SKM-1 (cell line): ENCODE data around the gene STX8.

Experiments
- DNase-seq: peaks from one replicate; lab custom pipeline; 2025; ENCODE audit not compliant: unreplicated experiment; lab: John Stamatoyannopoulos, UW

STX8 gene

DNA sequence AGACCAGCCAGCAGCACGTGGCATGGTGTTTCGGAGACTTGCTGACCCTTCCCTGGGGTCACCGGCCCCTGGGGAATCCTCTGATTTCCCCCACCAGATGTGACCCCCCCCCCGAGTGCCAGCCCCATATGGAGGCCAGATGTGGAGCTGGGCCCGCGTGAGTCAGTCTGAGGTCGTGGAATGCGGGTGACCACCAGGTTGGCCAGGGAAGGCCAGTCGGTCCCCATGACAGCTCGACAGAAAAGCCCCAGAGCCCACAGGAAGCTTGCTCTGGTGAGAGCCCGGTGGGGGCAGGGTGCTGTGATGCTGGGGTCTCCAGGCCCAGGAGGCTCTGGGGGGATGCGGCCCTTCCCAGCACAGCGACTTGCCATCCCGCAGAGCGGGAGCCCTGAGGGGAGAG is 345.3 kb downstream of the STX8 start:
- DNase-seq = no peak

DNA sequence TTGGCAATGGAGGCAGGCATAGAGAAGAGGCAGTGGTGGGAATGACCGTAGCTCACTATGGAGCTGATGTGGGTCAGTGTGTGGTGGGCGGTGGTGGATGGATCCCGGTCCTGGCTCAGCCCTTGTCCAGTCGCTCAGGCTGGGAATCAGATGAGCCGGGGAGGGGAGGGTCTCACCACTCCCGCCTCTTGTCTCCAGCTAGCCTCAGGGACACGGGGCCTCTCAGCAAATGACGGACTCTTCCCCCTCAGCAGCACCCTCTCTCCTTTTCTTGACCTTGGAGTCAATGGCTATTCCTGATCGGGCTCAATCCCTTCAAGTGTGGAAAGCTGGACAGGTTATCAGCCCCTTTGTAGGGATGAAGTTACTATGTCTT is 345.8 kb downstream of the STX8 start:
- DNase-seq = no peak

GRCh38 chr17:9229160-9229825 is 346.3 kb downstream of the STX8 start:
- no peak for DNase-seq

DNA sequence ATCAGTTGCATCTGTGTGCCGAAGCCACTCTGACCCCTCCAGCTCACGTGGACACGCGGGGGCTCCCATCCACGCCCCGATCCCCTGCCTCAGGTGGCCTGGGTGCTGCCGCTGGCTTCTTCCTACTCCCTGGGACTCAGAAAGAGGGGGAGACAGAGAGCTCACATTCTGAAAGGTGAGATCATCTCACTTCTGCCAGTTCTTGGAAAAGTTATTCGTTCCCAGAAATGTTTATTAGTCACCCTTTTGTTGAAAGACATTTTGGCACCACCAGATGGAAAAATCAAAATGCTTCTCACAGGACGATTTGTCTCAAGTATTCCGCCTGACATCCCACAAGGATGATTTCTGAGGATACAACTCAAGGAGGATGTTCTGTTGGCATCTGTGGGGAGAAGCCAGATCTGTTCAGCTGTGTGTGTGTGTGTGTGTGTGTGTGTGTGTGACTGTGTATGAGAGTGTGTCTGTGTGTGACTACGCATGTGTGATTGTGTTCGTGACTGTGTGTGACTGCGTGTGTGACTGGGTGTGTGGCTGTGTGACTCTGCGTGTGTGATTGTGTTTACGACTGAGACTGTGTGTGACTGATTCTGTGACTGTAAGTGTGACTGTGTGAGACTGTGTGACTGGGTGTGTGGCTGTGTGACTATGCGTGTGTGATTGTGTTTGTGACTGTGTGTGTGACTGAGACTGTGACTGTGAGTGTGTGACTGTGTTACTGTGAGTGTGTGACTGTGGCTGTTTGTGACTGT is 347.0 kb downstream of the STX8 start:
- no peak for DNase-seq

DNA sequence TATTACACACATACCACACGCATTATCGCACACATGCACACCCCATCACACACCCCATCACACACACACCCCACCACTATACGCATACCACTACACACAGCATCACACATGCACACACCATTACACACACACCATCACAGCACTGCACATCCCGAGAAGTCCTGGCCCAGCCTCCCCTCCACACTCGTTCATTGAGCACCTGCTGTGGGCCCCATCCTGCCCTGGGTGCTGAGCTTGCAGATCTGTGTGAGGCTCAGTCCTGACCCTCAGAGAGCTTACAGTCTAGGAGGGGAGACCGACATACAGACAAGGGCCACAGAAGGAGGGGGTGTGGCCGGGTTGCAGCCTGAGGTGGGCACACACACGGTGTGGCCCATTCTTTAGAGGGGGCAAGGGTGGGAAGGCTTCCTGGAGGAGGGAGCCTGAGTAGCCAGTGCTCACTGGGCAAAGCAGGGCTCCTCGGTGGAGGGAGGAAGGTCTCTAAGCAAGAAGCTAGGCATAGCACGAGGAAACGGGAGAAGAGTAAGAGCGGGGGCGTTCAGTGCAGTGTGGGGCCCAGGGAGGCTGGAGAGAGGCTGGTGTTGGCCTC is 347.7 kb downstream of the STX8 start:
- DNase-seq = no peak

- DNase-seq = no peak
These were observed 348.9 kb downstream of the STX8 start for GRCh38 chr17:9226794-9227135.

DNA sequence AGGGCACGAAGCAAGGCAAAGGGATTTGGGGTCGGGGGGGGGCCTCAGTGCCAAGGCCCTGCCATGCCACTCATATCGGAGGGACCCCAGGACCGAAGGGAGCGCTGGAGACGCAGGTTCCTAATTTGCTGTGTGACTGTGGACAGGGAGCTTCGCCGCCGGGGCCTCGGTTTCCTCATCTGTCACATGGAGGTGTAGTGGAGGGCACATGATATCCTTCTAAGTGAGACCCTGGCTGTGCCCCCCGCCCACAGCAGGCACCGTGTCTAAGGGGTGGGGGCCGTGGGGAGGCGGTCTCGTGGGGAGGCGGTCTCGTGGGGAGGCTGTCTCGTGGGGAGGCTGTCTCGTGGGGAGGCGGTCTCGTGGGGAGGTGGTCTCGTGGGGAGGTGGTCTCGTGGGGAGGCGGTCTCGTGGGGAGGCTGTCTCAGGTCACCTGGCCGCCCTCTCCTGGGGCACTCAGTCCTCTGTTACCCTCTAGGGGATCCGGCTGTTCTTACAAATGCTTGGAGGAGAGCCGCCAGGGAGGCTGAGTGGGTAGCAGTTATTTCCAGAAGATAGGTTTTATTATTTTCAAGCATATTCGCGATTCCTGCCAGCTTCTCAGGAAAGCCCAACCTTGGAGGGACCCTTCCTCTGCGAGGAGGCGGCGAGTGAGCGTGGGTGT is 349.4 kb downstream of the STX8 start:
- no peak for DNase-seq

- no peak for DNase-seq
These were observed 350.1 kb downstream of the STX8 start for GRCh38 chr17:9225305-9226101.

DNA sequence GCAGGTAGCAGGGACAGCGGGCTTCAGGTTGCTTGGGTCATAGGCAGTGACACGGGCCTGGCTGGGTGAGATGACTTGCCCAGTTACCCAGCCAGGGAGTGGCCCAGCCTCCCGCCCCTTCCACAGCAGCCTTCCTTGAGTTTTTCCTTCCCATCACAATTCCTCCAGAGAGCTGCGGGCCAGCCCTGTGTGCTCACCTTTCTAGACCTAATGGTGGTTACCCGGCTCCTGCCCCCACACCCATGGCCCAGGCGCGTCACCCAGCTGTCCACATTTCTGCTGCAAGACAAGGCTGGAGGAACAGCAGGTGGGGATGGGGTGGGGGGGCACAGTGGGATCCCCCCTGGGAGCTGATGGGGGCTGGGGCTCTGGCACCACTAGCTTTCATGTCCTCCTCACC is 351.1 kb downstream of the STX8 start:
- DNase-seq = no peak

- DNase-seq = no peak
These were observed 352.1 kb downstream of the STX8 start for GRCh38 chr17:9223531-9223930.

DNA sequence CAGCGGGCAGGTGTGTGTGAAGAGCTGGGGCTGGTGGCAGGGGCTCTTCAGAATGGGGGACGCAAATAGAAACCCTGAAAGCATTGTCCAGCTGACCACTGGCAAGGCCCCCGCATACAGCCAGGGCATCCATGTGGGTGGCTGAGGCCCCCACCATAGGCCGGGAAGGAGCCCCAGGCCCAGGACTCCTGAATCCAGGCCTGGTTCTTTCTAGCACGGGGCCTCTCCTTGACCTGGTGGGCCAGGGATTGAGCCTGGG is 353.8 kb downstream of the STX8 start:
- no peak for DNase-seq

- DNase-seq = no peak
These were observed 354.3 kb downstream of the STX8 start for GRCh38 chr17:9221147-9221921.

GRCh38 chr17:9220398-9221146 is 355.0 kb downstream of the STX8 start:
- no peak for DNase-seq

DNA sequence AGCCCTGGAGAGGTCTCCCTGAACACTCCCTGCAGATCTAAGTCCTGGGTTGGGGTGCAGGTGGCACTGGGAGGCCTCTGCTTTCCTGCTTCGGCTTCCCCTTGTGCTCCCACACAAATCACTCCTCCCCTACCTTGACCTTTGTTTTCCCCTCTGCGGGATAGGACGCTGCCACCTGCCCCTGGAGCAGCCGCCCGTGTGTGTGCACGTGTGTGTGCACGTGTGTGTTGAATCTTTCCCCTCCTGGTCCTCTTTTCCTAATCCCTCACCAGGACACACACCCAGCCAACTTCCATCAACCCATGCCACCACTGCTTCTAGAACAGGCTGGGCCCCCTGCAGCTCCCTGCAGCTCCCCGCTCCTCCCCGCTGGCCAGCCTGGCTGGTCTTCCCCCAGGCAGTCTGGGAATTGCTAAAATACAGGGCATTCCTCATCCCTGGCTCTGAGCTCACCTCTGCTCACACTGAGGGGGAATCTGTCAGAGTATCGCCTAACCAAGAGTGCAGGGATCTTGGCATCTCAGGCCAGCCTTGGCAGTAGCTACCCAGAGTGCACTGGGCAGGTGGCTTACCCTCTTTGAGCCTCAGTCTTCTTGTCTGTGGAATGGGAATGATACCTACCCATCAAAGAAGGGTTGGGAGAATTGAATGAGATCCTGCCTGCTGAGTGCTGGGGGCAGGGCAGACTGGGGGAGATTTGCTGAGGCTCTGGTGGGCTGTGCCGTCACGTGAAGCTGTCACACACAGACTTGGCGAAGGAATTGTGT is 355.8 kb downstream of the STX8 start:
- DNase-seq = no peak

GRCh38 chr17:9218911-9219310 is 356.7 kb downstream of the STX8 start:
- DNase-seq = no peak

DNA sequence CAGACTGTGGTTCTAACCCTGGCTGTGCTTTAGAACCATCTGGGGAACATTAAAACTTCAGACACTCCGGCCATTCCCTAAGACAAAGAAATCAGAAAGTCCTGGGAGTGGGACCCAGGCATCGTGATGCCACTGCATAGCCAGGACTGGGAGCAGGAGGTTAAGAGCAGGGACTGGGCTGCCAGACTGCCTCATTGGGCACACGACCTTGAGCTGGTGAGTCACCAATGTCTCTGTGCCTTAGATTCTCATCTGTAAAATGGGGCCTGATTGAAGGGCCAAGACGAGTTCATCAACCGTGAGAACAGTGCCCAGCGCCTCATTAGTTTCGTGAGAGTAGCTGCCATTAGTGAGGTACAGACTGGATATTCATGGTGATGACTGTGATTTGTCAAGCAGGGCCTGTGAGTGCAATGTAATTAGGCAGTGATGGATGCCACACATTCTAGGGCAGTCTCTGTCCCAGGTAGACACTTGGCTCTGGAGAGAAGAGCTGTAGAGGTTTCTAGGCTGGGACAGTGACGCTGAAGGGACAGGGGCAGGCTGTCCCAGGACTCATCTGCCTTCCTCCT is 357.5 kb downstream of the STX8 start:
- no peak for DNase-seq

DNA sequence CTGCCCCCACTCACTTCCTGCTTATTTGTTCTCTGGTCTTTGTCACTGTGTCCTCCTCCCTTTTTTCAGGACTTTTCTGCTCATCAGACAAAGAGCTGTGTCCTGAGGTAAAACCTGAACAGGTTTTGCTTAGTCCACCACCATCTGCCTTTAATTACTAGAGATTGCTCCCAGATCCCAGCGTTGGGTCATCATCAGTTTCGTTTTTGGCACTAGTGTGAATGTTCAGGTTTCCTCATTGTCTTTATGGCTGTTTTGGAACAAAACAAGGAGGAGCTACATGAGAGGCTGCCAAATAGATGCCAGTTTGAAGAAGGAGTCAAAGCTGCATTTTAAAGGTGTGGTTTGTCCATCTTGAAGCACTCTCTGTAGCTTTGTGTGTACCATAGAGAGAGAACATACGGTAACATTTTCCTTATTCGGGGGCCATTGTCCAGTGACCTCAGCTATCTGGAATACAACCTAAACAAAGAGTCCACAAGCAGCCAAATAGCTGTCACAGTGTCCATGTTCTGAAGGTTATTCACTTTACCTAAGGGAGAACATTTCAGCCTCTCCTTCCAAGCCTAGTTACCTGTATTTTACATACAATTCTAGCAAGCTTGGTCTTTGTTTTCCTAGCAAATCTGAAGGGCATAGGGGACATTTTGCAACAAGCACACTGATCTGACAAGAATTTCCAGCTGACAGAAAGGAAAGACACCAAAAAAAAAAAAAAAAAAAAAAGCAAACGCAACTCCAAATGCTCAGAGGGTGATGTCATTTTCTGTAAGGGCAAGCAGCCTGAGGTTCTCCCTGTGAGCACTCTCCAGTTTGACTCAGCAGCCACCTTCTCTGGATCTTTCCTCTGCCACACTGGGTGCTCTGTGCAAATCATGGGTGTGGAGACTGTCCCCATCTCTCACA is 358.2 kb downstream of the STX8 start:
- DNase-seq = no peak

DNA sequence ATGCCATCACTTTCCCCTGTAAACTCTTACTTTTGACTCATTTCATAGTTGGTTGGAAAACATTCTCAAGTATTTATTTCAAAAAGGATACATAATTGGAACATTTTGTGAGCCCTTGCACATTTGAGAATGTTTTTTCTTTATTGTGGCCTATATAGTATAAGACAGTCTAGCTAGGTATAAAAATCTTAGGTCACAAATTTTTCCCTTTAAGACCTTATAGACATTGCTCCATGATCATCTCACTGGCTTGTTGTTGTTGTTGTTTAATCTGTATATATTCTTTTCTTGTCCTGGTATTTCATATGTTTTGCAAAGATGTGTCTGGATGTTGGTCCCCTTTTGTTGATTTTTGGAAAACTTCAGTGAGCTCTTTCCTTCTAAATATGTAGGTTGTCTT is 360.2 kb downstream of the STX8 start:
- DNase-seq = no peak
